Middle frontal gyrus (tissue), 1 donor: ENCODE data around the gene EXO1.

Experiments used
- DNase-seq: peaks from one replicate; pipeline ENCODE4 v3.0.0-alpha.2; 2015; ENCODE audit warnings: low spot score; ENCODE audit errors: extremely low spot score

Gene EXO1

GRCh38 chr1:241891296-241891695 is 43.3 kb downstream of the EXO1 start:
- no peak for DNase-seq

GRCh38 chr1:241894016-241894415 is 46.0 kb downstream of the EXO1 start:
- DNase-seq = no peak

GRCh38 chr1:241895013-241895412 is 47.0 kb downstream of the EXO1 start:
- no peak for DNase-seq

GRCh38 chr1:241896670-241896962 is 48.6 kb downstream of the EXO1 start:
- DNase-seq = no peak

GRCh38 chr1:241899210-241899609 is 51.2 kb downstream of the EXO1 start:
- no peak for DNase-seq

- DNase-seq = no peak
Observed at GRCh38 chr1:241900381-241900780, 52.4 kb downstream of the EXO1 start.

GRCh38 chr1:241902391-241903065 is 54.5 kb downstream of the EXO1 start:
- no peak for DNase-seq

GRCh38 chr1:241916196-241916595 is 68.2 kb downstream of the EXO1 start:
- DNase-seq = no peak

GRCh38 chr1:241917487-241917886 is 69.5 kb downstream of the EXO1 start:
- DNase-seq = no peak

GRCh38 chr1:241918879-241919278 is 70.9 kb downstream of the EXO1 start:
- DNase-seq = no peak

GRCh38 chr1:241924080-241924808 is 76.2 kb downstream of the EXO1 start:
- no peak for DNase-seq

- no peak for DNase-seq
Observed at GRCh38 chr1:241926141-241926540, 78.1 kb downstream of the EXO1 start.

- DNase-seq = no peak
Observed at GRCh38 chr1:241927321-241927720, 79.3 kb downstream of the EXO1 start.

GRCh38 chr1:241932845-241933244 is 84.8 kb downstream of the EXO1 start:
- DNase-seq = no peak

GRCh38 chr1:241934201-241934848 is 86.3 kb downstream of the EXO1 start:
- no peak for DNase-seq

- no peak for DNase-seq
Observed at GRCh38 chr1:241934866-241935265, 86.9 kb downstream of the EXO1 start.
